ENCODE measurements around the gene ROBO1. TPM values are rescaled to one million over a fixed set of nuclear protein-coding genes. Genes with fewer than 3 reads are reported as not detected.
A peak's percentile ranks its signal among the peaks of the same experiment; 100 is the strongest.

ROBO1 gene
- total and polyA plus RNA-seq, 2 of the 13 experiments (the other 11 are each of a cell fraction or from before 2014, with no cell fraction given), result 52.2 to 71.0 TPM

DNA sequence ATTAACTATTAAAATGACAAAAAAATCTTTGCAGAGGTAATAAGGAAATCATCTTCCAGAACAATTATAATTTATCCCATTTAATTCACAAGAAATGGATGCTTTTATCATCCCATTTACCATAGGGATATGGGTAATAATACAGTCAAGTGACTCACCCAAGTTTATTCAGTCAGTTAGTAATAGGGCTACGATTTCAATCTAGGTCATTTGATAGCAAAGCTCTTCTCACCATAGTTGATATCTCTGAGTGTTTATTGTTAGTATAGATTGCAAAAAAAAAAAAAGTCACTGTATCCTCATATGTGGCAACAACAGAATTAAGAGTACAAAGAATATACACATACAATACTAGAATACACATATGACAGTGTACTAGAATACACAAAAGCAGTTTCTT, 797.1 kb downstream of the ROBO1 start:
- Histone ChIP-seq H3K79me2 (ENCODE audit: insufficient read depth, low read length) (peaks cover 90% of the 10 kb centered on the region), H3K27ac (ENCODE audit: extremely low read length, insufficient read depth, low read length) (peak overlapping the region; percentile 70), H3K4me3 (replicated peaks in 1 of 3; ENCODE audit: insufficient read depth in 1 of 3, low read depth in 2 of 3, low read length in 3 of 3) (no peak overlapping the region), H3K4me2 (ENCODE audit: low read depth, low read length) (no peak overlapping the region), H3K9me3 (ENCODE audit: low read length) (no peaks in the 10 kb centered on the region), H2AFZ (ENCODE audit: low read length) (no peak overlapping the region), H3K9ac (ENCODE audit: insufficient read depth, low read depth, low read length) (no peak overlapping the region), H3K27me3 (ENCODE audit: control insufficient read depth in 1 of 2, insufficient read depth in 2 of 2, low read length in 2 of 2) (no peaks in the 10 kb centered on the region), H3K36me3 (replicated peaks in 1 of 2; ENCODE audit: control insufficient read depth in 1 of 2, insufficient read depth in 2 of 2, low read length in 2 of 2) (no peaks in the 10 kb centered on the region), H3K4me1 (ENCODE audit: insufficient read depth, low read length) (peaks cover 34% of the 10 kb centered on the region), H4K20me1 (ENCODE audit: insufficient read depth, low read length) (no peaks in the 10 kb centered on the region)
- no peak for FAIRE-seq
- no TSS peak for BruUV-seq (replicated peaks)
- CTCF ChIA-PET (ENCODE audit: low intra/inter-chr PET ratio, low total read pairs), result no interaction called here
- DNase-seq (ENCODE audit: low spot score), result no peak
- WGBS (ENCODE audit: low lambda C conversion rate), result 100% methylated on average over 1 of the region's 1 CpG
- intact Hi-C loops (cut with micrococcal nuclease; ENCODE audit: unreplicated experiment), result loop anchor here (5.0 kb wide), 1 partner anchor 123 kb away; no protein-coding TSS in a partner anchor
- TF ChIP-seq, protein P1, sequence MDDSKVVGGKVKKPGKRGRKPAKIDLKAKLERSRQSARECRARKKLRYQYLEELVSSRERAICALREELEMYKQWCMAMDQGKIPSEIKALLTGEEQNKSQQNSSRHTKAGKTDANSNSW (CRISPR knock-in tag; IDR thresholded peaks at IDR 0.05; ENCODE audit: borderline replicate concordance), result no peak
- TF ChIP-seq TAF1 (CRISPR knock-in tag; IDR thresholded peaks at IDR 0.05), result no peak
- POLR2A ChIA-PET, result no interaction called here
- in situ Hi-C loops (cut with HindIII; ENCODE audit: extremely low pct_ligation_motif_present, low pct_unique_long_range_greater_than_20kb), result no loop called here
- no peak for ATAC-seq

DNA sequence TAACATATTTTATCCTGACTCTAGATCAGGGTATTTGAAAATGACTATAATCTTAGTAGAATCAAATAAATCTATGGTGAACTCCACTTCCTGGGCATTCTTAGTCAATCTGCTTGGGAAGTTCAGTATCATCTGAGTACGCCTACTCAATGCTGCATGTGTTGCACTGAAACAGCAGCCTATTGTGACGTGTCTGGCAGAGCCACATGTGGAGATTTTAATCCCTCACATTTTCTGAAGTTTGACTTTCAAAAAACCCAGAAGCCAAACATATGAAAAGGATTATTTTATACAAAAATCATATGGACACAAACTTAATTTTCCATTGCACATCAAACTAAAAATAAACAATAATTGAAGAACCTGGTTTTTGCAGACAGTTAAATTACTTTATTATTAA, 798.3 kb downstream of the ROBO1 start:
- Histone ChIP-seq H3K79me2 (ENCODE audit: insufficient read depth, low read length) (peaks cover 86% of the 10 kb centered on the region), H4K20me1 (ENCODE audit: insufficient read depth, low read length) (no peaks in the 10 kb centered on the region), H3K4me1 (ENCODE audit: insufficient read depth, low read length) (peaks cover 26% of the 10 kb centered on the region), H3K9me3 (ENCODE audit: low read length) (no peaks in the 10 kb centered on the region), H3K27me3 (ENCODE audit: control insufficient read depth in 1 of 2, insufficient read depth in 2 of 2, low read length in 2 of 2) (no peaks in the 10 kb centered on the region), H3K36me3 (replicated peaks in 1 of 2; ENCODE audit: control insufficient read depth in 1 of 2, insufficient read depth in 2 of 2, low read length in 2 of 2) (no peaks in the 10 kb centered on the region), H3K27ac (ENCODE audit: extremely low read length, insufficient read depth, low read length) (no peak overlapping the region), H3K9ac (ENCODE audit: insufficient read depth, low read depth, low read length) (no peak overlapping the region), H3K4me3 (replicated peaks in 1 of 3; ENCODE audit: insufficient read depth in 1 of 3, low read depth in 2 of 3, low read length in 3 of 3) (no peak overlapping the region), H3K4me2 (ENCODE audit: low read depth, low read length) (no peak overlapping the region), H2AFZ (ENCODE audit: low read length) (no peak overlapping the region)
- no peak for ATAC-seq
- intact Hi-C loops (cut with micrococcal nuclease; ENCODE audit: unreplicated experiment), result no loop called here
- TF ChIP-seq NR2F1 (CRISPR knock-in tag; IDR thresholded peaks at IDR 0.05), result no peak
- no peak for TF ChIP-seq ZNF605 (CRISPR knock-in tag; IDR thresholded peaks at IDR 0.05)
- TF ChIP-seq NFYB (CRISPR knock-in tag; IDR thresholded peaks at IDR 0.05), result no peak
- no peak for TF ChIP-seq ETV5 (CRISPR knock-in tag; IDR thresholded peaks at IDR 0.05; ENCODE audit: borderline replicate concordance)
- no peak for TF ChIP-seq PHF20 (CRISPR knock-in tag; IDR thresholded peaks at IDR 0.05)
- POLR2A ChIA-PET, result no interaction called here
- CTCF ChIA-PET (ENCODE audit: low intra/inter-chr PET ratio, low total read pairs), result no interaction called here
- DNase-seq (ENCODE audit: low spot score), result no peak
- FAIRE-seq, result no peak
- WGBS (ENCODE audit: low lambda C conversion rate), result 92% methylated on average over 2 of the region's 2 CpGs
- in situ Hi-C loops (cut with HindIII; ENCODE audit: extremely low pct_ligation_motif_present, low pct_unique_long_range_greater_than_20kb), result no loop called here
- no TSS peak for BruUV-seq (replicated peaks)
